SK-N-SH (cell line): Measurements from ENCODE around the gene NAALAD2.

Experiments
- FOSL2 ChIP-seq: IDR thresholded peaks from 2 replicates; pipeline ENCODE4 v1.4.0; 2012; ENCODE audit warnings: low read depth, mild to moderate bottlenecking, moderate library complexity, borderline replicate concordance
- FOXJ3 ChIP-seq: sonication (generic); formaldehyde crosslinking; IDR thresholded peaks from 2 replicates; pipeline ENCODE4 v1.5.1; 2020; ENCODE audit warnings: mild to moderate bottlenecking, missing genetic modification reagents
- FOXM1 ChIP-seq: IDR thresholded peaks from 2 replicates; pipeline ENCODE4 v1.4.0; 2012; ENCODE audit warnings: low read depth, mild to moderate bottlenecking
- JUND ChIP-seq: IDR thresholded peaks from 2 replicates; pipeline ENCODE4 v1.4.0; 2012
- NRF1 ChIP-seq: IDR thresholded peaks from 2 replicates; pipeline ENCODE4 v1.6.1; 2012; ENCODE audit warnings: low read depth, mild to moderate bottlenecking, low read length
- POLR2AphosphoS5 ChIP-seq: IDR thresholded peaks from 2 replicates; pipeline ENCODE4 v1.6.1; 2012; ENCODE audit warnings: low read depth, low read length
- RFX5 ChIP-seq: IDR thresholded peaks from 2 replicates; pipeline ENCODE4 v1.6.1; 2012; ENCODE audit warnings: mild to moderate bottlenecking, improper control_type of control experiment, low read length
- RXRA ChIP-seq: IDR thresholded peaks from 2 replicates; pipeline ENCODE4 v1.4.0; 2012; ENCODE audit warnings: low read depth, mild to moderate bottlenecking, borderline replicate concordance
- YY1 ChIP-seq: IDR thresholded peaks from 2 replicates; pipeline ENCODE4 v1.4.0; 2012; ENCODE audit warnings: low read depth, mild to moderate bottlenecking
- ZBTB33 ChIP-seq: IDR thresholded peaks from 2 replicates; pipeline ENCODE4 v1.4.0; 2012; ENCODE audit warnings: low read depth, borderline replicate concordance
- TF ChIP-seq, protein P1 (sequence below): fragments of 200-600 bp; sonication (generic); IDR thresholded peaks from 2 replicates; pipeline ENCODE4 v1.6.1; 2017; ENCODE audit warnings: antibody characterized with exemption, mild to moderate bottlenecking, moderate library complexity
- TF ChIP-seq, protein P2 (sequence below): IDR thresholded peaks from 2 replicates; pipeline ENCODE4 v1.4.0; 2012; ENCODE audit warnings: low read depth
- TF ChIP-seq, protein P3 (sequence below): fragments of 150-350 bp; IDR thresholded peaks from 2 replicates; pipeline ENCODE4 v1.6.1; 2017; ENCODE audit warnings: antibody characterized with exemption, low read length, low read depth, borderline replicate concordance

GRCh38 chr11:90204832-90205646, 70.6 kb downstream of the NAALAD2 start:
- TF ChIP-seq, protein P1, sequence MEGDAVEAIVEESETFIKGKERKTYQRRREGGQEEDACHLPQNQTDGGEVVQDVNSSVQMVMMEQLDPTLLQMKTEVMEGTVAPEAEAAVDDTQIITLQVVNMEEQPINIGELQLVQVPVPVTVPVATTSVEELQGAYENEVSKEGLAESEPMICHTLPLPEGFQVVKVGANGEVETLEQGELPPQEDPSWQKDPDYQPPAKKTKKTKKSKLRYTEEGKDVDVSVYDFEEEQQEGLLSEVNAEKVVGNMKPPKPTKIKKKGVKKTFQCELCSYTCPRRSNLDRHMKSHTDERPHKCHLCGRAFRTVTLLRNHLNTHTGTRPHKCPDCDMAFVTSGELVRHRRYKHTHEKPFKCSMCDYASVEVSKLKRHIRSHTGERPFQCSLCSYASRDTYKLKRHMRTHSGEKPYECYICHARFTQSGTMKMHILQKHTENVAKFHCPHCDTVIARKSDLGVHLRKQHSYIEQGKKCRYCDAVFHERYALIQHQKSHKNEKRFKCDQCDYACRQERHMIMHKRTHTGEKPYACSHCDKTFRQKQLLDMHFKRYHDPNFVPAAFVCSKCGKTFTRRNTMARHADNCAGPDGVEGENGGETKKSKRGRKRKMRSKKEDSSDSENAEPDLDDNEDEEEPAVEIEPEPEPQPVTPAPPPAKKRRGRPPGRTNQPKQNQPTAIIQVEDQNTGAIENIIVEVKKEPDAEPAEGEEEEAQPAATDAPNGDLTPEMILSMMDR = peak; percentile 96
- TF ChIP-seq, protein P2, sequence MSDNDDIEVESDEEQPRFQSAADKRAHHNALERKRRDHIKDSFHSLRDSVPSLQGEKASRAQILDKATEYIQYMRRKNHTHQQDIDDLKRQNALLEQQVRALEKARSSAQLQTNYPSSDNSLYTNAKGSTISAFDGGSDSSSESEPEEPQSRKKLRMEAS = no peak
- TF ChIP-seq POLR2AphosphoS5 = no peak
- TF ChIP-seq RXRA = no peak
- no peak for TF ChIP-seq ZBTB33
- TF ChIP-seq FOXJ3 (CRISPR knock-in tag) = no peak
- no peak for TF ChIP-seq FOXM1
- TF ChIP-seq, protein P3, sequence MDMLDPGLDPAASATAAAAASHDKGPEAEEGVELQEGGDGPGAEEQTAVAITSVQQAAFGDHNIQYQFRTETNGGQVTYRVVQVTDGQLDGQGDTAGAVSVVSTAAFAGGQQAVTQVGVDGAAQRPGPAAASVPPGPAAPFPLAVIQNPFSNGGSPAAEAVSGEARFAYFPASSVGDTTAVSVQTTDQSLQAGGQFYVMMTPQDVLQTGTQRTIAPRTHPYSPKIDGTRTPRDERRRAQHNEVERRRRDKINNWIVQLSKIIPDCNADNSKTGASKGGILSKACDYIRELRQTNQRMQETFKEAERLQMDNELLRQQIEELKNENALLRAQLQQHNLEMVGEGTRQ = no peak
- TF ChIP-seq YY1 = no peak
- TF ChIP-seq NRF1 = no peak
- TF ChIP-seq RFX5 = no peak
- TF ChIP-seq FOSL2 = no peak
- no peak for TF ChIP-seq JUND
